Nucleus accumbens (tissue), 56 donors: ENCODE data around the gene GPRIN2.
"Not testable (repeated sequence)": the region's sequence is repeated elsewhere in the genome, so short reads cannot be mapped to it uniquely, and the experiment has no call there.

Experiments used
- DNase-seq, 56 donors: peaks; one replicate each; lab custom pipeline; 2025; lab: John Stamatoyannopoulos, UW

Gene GPRIN2

DNA sequence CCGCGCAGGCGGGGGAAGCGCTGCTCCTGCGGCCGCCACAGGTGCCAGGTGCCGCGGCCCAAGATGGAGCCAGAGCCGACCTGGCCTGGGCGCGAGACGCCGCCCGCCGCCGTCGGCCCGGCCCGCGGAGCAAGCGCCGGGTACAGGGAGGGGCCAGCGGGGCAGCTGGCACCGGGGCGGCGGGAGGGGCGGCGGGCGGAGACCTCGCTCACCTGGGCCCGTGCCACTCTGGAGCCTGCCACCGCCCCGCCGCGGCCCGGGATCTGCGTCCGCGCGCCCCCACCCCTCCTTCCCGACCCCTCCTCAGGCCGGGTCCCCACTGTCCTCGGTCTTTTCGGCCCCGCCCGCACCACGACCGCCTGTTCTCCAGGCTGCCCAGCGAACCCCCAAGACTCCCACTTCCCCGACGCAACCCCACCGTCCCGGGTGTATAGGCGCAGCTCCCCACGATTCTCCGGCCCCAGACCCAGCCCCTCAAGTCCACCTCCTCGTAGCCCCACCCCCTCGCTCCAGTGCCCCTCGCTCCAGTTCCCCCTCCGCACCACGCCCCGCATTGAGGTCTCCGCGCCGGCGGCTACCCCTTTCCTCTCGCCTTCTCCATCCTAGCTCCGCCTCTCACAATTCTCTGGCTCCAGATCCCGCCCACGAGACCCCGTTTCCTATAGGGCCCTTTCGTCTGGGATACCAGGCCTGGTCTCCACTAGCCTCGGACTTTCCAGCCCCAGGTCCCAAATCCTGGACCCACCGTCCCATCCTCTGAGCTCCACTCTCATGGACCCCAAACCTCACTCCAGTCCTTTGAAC is at the start of gene GPRIN2:
GPRIN2 (minus strand) TSS at position 144 of the 804 bp plus-strand sequence. CDS start 5,922 bp downstream, outside the sequence.
- peak in 1 of 56 donors; percentile 29 for DNase-seq

DNA sequence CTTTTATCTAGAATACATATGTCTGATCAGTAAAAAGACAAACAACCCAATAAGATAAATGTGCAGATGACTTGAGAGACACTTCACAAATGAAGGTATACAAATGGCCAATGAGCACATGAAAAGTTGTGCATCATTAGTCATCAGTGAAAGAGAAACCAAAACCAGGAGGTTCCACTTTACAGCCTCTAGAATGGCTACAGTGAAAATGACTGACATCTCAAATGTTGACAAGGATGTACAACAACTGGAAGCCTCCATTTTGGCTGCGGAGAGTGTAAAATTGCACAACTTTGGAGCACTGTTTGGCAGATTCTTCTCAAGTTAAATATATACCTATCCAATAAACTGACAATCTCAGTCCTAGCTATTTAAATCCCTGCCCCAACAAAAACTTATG is 44.1 kb upstream of the GPRIN2 start:
- DNase-seq = not testable (repeated sequence)

DNA sequence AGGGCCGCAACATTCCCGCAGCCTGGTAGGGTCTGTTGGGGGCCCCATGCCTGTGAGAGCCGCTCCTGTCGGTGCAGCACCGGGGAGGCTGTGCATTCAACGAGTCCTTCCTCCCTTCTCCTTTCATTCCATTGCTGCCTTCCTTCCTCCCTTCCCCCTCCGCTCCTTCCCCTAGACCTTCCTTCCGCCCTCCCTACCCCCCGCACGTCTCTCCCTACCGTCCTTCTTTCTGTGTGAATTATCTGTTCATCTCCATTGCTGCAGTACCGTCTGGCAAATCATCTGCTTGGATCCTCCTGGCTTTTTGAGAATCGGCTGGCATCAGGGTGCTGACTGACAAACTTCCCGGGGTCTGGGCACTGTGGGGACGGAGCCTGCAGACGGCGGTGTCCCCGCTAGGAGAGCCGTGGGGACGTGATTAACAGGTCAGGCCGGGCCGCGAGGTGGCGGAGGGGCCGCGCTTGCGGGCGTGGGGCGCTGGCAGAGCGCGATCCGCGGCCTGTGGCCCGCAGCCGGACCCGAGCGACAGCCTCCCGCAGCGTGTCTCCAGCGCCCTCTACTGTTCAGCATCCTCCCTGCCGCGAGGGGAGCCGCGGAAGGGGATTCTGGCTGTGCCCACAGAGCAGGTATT is 41.3 kb upstream of the GPRIN2 start:
- not testable (repeated sequence) for DNase-seq

DNA sequence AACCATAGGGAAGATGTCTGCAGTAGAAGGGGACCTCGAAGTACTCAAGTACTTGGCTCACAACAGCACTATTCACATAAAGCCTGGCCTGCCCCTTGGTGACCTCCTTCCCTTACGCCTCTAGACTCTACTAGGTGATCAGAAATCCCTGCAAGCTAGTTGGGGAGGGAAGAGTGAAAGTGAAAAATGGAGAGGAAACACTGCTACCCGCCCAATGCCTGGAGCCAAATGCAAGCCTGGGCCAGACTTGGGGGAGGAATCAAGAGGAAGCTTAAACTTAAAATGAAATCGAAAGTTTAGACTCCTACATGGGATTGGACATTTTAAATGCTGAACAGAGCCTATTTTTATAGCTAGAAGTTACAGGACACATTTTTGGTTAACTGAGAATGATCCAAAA is 40.1 kb upstream of the GPRIN2 start:
- not testable (repeated sequence) for DNase-seq

DNA sequence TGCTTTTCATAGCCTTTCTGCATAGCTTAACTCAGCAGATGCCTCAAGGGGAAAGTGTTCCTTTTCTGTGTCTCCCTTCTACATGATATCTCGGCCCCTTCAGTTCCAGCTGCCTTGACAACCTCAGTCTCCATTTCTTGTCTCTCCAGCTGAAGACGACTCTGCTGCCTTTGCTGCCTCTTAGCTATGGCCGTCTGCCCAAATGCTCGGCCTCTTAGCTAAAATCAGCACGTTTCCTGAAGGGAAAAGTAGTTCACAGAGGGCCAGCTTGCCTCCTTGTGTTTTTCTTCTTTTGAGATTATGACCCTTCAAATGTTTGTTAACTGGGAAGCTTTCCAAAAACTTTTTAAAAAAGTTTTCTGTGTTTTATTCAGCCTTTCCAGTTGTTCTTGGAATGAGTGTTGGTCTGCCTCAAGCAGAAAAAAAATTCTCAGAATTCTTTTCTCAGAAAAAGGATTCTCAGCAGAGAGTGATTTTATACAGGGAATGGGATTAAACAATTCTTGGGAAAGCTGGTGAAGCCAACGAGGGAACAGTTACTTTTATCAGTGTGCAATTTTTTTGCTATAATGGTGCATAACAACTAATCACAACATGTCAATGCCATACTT is 38.1 kb upstream of the GPRIN2 start:
- not testable (repeated sequence) for DNase-seq

DNA sequence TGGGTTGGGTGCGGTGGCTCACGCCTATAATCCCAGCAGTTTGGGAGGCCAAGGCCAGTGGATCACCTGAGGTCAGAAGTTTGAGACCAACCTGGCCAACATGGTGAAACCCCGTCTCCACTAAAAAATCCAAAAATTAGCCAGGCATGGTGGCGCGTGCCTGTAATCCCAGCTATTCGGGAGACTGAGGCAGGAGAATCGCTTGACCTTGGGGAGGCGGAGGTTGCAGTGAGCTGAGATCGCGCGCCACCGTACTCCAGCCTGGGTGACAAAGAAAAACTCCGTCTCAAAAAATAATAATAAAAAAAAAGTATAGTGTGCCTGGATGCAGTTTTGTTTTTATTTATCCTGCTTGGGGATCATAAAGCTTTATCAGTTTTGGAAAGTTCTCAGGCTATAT is 36.8 kb upstream of the GPRIN2 start:
- not testable (repeated sequence) for DNase-seq

DNA sequence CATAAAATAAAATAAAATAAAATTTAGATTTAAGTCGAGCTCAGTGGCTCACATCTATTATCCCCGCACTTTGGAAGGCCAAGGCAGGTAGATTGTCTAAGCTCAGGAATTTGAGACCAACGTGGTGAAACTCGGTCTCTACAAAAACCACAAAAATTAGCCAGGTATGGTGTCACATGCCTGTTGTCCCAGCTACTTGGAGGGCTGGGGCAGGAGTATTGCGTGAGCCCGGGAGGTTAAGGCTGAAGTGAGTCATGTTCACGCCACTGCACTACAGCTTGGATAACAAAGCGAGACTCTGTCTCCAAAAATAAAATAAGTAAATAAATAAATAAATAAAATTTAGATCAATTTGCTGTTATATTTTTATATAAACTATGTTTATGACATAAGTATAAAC is 34.6 kb upstream of the GPRIN2 start:
- not testable (repeated sequence) for DNase-seq

DNA sequence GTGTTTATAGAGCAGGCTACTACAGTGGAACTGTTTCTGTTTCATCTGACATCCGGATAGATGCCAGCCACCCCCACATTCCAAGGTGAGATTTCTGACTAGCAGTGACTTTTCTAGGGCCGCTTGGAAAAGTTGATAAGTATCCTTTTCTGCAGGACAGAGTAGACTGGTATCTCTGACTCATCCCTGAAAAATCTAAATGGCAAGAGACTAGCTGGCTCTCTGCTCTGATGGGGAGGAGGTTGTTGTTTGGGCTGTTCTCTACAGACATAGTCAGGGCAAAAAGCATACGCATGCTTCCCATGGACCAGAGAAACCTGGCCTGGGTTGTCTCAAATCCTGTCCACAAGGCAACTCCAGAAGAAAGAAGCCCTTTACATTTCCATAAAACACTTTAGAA is 33.1 kb upstream of the GPRIN2 start:
- DNase-seq = not testable (repeated sequence)

DNA sequence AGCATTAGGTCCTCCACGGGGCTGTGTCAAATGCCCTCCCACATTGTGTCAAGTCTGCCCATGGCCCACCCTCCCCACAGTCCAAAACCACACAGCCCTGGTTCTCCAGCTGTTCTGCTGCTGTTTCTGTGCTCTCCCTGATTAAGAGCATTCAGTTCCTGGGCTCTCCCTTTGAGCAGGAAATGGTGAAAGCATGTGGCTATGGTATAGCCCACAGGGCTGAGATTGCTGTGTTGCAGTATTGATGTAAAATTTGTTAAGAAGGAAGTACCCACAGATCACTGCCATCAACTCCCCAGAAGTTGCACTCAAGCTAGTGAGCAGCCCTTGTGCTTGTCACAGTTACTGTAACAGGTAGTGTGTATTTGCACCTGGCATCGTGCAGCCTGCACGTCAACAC is 31.8 kb upstream of the GPRIN2 start:
- not testable (repeated sequence) for DNase-seq

DNA sequence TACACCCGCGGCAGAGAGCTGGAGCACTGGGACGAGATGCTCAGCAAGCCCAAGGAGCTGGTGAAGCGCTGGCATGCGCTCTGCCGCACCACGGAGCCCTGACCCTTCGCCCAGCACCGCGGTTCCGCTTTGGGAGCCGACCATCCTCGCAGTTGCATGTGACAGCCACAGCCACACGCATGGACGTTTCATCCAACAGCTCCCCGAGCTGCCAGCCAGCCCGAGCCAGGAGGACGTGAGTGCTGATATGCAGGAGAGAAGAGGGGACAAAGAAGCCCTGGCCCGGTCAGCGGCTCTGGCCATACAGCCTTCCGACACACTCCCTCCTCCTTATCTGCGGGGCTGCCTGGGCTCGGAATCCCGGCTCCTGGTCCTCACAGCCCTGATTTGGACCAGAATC is 31.1 kb upstream of the GPRIN2 start:
- not testable (repeated sequence) for DNase-seq

DNA sequence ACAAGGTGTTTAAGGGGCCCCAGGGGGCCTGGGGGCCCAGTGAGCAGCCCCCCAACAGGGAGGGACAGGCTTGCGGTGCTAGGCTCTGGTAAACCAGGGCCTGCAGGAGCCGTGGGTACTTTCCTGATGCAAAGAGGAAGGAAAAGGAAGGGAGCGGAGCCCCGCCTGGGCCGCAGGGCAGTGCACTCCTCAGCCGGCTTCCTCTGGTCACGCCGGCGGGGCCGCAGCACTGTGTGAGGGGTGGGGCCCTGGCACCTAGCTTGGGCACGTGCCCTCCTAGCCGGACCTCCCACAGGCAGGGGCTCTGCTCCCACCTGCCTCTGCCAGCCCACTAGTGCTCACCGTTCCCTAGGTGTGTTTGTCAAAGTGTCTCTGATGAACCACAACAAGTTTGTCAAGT is 28.8 kb upstream of the GPRIN2 start:
- not testable (repeated sequence) for DNase-seq

DNA sequence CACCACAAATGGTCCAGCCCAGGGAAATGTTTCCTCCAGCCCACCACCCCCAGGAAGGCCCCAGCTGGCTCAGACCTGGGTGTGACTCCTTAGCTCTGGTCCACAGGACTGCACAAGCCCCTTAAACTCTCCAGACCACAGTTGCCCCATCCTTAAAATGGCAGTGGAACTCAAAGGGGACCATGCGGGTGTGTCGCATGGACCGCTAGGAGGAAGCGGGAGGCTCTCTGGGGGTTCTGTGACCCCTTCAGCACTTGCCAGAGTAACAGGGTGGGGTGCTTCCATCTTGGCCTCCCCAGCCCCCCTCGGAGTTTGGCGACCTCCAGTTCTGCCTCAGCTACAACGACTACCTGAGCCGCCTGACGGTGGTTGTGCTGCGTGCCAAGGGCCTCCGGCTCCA is 27.7 kb upstream of the GPRIN2 start:
- DNase-seq = not testable (repeated sequence)

DNA sequence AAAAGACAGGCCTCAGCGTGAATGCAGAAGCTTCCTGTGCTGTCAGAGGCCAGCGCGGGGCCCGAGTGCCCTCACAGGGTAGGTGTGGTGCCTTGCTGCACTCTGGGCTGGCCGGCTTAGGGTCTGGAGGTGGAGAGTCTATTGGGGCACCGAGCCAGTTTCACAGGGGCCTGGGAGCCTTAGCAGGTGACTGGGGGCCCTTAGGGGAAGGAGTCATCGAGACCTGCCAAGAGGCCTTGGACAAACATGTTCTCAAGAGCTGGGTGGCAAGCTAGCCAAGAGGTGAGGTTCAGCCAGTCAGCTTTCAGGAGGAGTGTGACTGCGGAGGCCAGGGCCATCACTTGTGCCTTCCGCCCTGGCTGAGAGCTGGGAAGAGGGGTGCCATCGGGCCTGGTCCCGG is 26.1 kb upstream of the GPRIN2 start:
- not testable (repeated sequence) for DNase-seq

DNA sequence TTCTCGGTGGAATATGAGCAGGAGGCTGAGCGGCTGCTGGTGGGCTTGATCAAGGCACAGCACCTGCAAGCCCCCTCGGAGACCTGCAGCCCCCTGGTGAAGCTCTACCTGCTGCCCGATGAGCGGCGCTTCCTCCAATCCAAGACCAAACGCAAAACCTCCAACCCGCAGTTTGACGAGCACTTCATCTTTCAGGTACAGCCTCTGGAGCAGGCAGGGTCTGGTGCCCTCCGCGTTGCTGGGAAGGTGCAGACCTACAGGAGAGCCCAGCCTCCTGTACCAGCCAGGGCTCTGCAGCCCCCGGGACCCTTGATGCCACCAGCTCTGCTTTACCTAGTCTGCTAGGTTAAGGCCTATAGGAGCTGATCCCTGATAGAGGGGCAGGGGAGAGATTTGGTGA is 25.5 kb upstream of the GPRIN2 start:
- not testable (repeated sequence) for DNase-seq

DNA sequence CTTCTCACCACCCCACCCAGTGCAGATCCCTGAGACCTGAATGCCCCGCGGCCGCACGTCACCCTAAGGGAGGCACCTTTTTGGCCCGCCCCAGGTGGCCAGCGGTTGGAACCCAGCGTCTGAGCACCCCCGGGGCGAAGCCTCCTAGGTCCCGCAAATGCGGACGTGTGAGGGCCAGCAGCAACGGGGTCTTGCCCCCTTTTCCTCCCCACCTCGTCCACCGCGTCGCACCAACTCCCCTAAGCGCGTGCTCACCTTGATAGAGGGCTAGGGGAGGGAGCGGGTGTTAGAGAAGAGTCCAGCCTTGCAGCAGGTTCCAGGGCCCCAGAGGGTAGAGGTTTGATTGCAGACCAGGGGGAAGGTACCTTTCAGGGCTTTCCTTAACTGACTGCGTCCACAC is 22.9 kb upstream of the GPRIN2 start:
- not testable (repeated sequence) for DNase-seq

DNA sequence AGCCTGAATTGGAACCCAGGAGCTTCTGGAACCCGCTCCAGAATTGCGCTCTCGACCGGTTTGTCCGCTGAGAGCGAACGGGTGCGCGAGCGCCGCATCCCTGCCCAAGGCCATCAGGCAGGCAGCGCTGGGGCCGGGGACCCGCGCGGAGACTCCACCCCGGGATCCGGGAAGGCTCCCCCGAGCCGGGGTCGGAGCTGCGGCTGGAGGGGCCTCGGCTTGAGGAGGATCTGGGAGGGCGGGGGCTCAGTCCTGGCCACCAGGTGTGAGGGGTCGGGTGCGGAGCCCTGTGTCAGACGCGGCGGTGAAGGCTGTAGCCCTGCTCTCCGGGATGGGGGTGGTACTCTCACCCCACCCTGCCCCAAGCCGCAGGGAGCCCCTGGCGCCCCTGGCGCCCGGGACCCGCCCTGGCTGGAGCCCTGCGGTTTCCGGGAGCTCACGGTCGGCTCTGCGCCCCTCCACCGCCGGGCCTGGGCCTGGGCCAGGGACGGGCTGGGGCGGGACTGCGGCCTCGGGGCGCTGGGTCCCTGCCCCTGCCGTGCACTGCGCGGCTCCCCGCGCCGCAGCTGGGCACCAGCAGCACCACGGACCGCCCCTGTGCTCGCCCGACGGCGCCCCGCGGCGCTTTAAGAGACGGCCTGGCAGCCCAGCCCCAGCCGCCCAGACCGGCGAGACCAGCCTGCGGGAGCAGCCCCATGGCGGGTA is 22.2 kb upstream of the GPRIN2 start, which contains the start of gene SYT15:
SYT15 (plus strand) TSS at position 655 of the 705 bp plus-strand sequence; CDS start at position 696, 41 bp downstream.
- DNase-seq = not testable (repeated sequence)

DNA sequence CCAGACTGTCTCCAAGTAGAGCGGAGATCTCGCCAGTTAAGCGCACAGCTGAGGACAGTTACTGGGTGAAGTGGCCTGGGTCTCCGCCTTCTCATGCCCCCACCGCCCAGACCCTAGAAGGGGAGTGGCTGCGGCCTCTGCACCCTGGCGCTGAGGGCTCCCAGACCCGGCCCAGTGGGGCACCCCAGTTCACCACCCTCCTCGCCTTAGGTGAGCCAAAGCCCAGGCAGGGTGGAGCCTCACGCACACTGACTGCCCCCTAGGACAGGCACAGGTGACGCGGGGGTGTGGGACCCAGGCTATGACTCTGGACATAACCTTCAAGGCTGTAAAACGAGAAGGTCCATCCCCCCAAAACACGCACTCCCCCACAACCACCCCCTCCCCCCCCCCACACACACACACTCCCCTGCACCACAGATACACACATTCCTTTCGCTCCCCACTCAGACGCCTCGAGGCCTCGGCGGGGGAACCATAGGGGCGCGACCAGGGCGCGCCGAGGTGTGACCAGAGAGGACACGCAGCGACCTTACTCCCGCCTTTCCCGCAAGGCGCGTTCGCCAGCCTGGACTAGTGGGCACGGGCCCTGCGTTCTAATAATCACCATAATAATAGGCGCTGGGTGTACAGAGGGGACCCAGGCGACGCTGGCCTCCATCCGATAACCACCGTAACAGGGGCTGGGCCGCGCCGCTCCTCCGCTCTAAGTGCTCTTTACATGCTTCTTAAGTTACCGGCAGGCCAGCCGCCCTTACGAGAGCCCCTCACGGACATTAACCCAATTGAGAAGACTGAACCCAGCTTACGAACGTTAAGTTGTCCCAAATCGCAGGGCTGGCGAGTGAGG is 21.4 kb upstream of the GPRIN2 start:
- DNase-seq = not testable (repeated sequence)

DNA sequence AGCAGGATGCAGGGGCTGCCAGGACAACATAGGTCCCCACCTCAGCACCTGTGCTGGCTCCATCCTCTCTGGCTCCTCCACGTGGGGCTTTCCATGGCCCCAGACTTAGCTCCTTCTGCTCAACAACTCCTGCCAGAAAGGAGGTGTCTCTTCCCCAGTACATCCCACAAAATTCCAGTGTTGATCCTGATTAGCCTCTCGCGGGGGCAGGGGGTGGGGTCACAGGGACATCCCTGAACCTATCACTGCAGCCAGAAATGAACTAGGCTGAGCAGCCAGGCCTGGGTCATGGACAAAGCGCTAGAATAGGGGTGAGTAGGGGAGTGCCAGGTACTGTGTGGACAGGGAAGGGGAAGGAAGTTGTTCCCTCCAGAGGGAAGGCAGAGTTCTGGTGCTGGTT is 17.4 kb upstream of the GPRIN2 start:
- not testable (repeated sequence) for DNase-seq

DNA sequence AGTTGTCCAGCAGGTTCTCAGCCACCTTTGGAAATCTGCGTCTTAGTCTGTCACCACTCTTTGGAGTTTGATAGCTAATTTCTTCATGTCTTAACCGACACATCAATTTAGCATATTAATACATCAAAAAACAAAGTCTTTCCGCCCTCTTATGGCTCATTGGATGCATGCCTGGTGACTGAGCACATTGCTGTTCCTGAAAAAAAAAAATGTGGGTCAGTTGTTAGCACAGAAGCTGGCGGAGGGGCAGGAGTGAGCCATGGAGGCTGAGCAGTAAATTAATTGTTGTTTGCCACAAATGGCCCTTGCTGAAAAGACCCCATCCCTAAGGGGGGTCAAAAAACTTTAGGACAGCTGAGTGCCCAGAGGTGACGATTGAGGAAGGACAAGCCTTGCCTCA is 16.9 kb upstream of the GPRIN2 start:
- DNase-seq = not testable (repeated sequence)

DNA sequence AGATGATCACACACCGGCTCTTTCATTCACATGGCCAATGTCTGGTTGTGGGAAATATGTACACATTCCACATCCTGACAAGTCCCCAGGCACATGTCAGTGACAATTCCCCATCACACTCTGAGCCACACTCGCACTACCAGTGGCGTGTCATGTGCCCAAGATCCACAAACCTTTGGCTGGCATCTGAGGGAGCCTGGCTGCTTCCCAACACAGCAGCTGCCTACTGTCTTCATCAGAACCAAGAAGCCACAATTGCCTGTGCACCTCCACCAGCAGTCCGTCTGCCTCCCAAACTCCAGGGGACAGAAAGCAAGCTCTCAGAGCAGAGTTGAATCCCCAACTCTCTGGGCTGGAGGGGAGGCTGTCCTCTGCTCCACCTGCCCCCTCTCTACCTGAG is 16.3 kb upstream of the GPRIN2 start:
- not testable (repeated sequence) for DNase-seq
